ELR (cell line): ENCODE results near the gene APLF.
"Not testable (repeated sequence)": the region's sequence is repeated elsewhere in the genome, so short reads cannot be mapped to it uniquely, and the experiment has no call there.

Experiments used
- DNase-seq: peaks from one replicate; pipeline ENCODE4 v3.0.0-alpha.2; 2015; ENCODE audit warnings: low read depth

APLF gene

DNA sequence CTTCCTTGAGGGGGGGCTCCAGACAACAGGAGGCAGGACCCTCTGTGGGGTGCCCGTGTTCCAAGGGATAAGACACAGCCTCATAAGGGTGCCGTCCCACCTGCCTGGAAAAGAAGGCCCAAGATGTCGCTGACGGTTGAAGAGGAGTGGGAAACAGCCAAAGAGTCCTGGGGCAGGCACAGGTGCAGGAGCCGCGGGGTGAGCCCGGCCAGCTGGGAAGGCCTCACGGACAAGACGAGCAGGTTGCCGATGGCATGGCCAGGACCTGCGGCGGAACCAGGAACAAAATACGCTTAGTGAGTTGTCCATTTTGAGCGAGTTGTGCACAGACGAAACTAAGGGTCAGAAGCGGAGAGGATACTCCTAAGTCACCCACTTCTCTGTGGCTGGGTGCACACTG is 61.8 kb downstream of the APLF start:
- not testable (repeated sequence) for DNase-seq

DNA sequence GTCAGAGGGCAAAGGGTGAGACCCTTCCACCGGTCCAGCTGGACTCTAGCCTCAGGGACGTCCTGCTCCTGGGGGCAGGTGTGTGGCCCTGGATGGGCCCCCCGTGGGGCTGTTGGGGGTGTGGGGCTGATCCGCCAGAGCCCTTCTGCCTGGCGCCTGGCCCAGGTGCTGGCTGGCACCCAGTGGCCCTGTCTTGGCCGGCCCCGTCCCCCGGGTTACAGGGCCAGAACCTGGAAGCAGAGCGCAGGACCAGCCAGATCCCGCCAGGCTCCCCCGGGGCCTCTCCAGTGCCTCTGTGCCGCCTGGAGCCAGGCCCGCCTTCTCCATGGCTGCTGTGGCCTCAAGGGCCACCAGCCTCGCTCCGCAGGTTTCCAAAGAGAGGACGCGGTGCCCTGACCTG is 62.3 kb downstream of the APLF start:
- not testable (repeated sequence) for DNase-seq

- no peak for DNase-seq
Measured at GRCh38 chr2:68536000-68536399, 68.6 kb downstream of the APLF start.

DNA sequence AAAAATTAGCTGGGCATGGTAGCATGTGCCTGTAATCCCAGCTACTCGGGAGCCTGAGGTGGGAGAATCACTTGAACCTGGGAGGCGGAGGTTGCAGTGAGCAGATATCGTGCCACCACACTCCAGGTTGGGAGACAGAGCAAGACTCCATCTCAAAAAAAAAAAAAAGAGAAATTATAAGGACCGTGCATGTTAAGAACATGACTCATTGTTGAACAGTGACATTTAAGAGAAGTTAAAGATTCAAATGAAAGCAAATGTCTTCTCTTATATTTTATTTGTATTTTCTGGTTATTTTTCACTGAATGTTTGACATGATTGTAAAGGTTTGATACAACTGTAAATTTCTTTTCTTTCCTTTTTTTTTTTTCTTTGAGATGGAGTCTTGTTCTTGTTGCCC is 69.6 kb downstream of the APLF start:
- DNase-seq, result peak; percentile 6

DNA sequence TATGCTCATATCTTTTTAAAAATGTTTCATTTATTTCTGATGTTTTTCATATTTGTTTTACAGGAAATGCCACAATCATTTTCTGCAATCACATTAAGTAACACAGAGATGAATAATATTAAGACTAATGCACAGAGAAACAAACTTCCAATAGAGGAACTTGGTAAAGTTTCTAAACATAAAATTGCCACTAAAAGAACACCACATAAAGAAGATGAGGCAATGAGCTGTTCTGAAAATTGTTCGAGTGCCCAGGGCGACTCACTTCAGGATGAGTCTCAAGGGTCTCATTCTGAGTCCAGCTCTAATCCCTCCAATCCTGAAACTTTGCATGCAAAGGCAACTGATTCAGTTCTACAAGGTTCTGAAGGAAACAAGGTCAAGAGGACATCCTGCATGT is 70.4 kb downstream of the APLF start:
- peak; percentile 46 for DNase-seq

GRCh38 chr2:68544811-68545210 is 77.4 kb downstream of the APLF start:
- no peak for DNase-seq

GRCh38 chr2:68548396-68548795 is 81.0 kb downstream of the APLF start:
- DNase-seq, result peak; percentile 52

GRCh38 chr2:68553098-68553497 is 85.7 kb downstream of the APLF start:
- DNase-seq, result no peak

- DNase-seq, result not testable (repeated sequence)
Measured at GRCh38 chr2:68555425-68556206, 88.2 kb downstream of the APLF start.

DNA sequence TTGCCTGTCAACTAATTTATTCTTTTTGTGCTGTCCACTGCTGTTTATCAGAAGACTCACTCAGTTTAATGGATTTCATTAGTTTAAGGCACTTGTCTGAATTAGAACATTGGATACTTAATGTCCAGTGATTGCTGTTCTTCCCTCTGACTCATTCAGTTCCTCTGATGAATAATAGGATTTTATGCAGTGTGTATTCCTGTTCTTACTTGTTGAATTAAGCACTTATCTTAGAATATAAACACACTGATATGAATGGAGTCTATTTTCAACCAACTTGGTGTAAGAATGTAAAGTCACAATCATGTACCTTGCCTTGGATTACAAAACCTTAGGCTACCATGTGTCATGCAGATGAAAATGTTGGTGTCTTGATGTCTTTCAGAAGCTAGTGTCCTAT is 89.0 kb downstream of the APLF start:
- peak; percentile 10 for DNase-seq

- no peak for DNase-seq
Measured at GRCh38 chr2:68558576-68558975, 91.2 kb downstream of the APLF start.

GRCh38 chr2:68559692-68560091 is 92.3 kb downstream of the APLF start:
- no peak for DNase-seq

- DNase-seq, result no peak
Measured at GRCh38 chr2:68560545-68560944, 93.2 kb downstream of the APLF start.

GRCh38 chr2:68561372-68561771 is 94.0 kb downstream of the APLF start:
- DNase-seq, result peak; percentile 16

DNA sequence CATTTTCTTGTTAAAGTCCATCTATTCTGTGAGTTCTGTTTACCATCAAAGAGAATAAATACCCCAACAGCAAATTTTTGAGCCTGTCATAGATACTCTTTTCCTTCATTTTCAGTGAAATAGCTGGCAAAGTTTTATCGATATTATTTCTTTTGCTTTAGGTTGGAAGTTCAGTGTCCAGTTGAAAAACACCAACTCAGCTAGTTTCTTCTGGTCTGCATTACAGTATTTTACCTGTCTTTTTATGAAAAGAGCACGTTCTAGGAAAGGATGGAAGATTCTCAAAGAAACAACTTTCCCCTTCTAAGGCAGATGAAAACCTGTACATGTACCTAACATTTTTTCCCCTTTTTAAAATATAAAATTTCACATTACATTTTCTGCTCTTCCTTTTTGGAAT is 95.5 kb downstream of the APLF start:
- no peak for DNase-seq

DNA sequence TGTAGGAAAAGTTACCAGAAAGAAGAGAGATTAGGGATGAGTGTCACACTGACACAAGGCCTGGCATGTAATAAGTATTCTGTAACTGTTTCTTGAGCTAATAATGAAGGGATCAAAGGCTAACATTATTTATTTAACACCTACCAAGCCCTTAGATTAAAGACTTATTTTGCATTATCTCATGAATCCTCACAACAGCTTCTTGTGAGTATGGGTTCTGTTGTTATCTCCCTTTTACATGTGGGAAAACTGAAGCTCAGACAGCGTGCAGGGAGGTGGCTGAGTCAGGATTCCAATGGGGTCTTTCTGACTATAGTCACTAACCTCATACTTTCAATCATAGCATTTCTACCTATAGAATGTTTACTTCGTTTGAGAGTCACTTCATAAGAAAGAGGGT is 97.0 kb downstream of the APLF start:
- DNase-seq, result no peak

- DNase-seq, result no peak
Measured at GRCh38 chr2:68565273-68565672, 97.9 kb downstream of the APLF start.

DNA sequence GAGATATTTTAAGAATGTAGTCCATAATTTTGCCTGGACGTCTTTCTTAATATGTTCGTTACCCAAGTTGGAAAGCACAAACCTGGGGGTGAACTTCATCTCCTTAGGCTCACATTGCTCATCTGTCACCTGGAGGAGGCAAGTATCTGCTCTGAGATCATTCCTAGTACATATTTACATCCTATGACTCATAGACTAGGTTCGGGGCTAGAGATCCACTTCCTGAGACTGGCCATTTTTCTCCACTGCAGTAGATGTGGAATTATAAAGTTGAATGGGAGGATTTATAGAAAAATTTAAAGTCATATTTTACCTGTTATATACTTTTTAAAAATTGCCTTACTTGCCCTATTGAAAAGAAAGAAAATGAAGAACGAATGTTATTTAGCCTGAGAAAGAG is 98.5 kb downstream of the APLF start:
- DNase-seq, result peak; percentile 82

DNA sequence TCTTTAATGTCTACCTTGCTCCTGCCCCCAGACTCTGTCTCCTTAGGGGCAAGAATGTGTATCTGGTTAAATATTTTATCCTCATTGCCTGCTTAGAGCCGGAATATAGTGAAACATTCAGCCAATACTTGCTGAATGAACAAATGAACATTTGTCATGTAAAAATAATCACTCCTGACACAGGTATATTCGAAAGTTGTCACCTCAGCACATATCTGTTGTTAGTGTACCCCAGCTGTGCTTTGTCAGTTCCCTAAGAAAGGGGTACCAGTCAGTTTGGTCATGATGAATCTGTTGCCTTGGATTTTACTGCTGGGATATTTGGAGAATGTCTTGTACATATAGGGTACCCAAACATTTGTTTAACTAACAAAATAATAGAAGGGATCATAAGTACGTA is 99.0 kb downstream of the APLF start:
- DNase-seq, result no peak

DNA sequence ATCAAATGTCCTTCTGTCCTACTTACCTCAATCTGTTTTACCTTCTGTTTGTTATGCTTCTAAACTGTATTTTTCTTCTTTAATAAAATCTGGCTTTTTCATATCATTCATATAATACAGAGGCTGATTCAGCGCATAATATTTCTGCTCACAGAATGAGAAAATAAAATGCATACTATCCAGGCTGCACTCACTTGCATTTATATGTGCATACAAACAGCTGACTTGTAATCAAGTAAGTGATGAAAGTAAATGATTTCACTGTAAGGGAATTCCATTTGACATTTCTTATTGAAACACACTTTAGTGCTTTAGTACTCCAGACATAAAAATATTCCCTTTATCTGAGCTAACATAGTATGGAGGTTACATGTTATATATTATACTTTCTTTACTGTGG is 100.7 kb downstream of the APLF start:
- no peak for DNase-seq

DNA sequence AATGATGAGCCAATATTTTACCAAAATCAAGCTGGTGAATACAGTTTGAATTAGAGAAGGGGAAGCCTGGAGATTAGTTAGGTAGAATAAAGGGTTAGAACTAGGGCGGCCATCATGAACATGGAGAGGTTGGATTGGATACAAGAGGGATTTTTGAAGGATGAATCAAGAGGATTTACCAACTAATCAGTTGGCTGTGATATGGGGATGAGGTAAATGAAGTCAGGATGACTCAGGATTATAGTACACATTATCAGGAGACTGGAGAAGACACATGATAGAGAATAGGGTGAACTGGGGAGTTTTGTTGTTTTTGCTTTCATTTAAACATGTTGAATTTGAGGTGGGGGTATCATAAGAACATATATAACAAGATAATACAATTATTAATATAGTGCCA is 102.2 kb downstream of the APLF start:
- DNase-seq, result peak; percentile 63

DNA sequence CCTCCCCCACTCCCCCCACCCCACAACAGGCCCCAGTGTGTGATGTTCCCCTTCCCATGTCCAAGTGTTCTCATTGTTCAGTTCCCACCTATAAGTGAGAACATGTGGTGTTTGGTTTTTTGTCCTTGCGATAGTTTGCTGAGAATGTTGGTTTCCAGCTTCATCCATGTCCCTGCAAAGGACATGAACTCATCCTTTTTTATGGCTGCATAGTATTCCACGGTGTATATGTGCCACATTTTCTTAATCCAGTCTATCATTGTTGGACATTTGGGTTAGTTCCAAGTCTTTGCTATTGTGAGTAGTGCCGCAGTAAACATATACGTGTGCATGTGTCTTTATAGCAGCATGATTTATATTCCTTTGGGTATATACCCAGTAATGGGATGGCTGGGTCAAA is 103.0 kb downstream of the APLF start:
- not testable (repeated sequence) for DNase-seq

- no peak for DNase-seq
Measured at GRCh38 chr2:68574202-68574791, 106.9 kb downstream of the APLF start.

DNA sequence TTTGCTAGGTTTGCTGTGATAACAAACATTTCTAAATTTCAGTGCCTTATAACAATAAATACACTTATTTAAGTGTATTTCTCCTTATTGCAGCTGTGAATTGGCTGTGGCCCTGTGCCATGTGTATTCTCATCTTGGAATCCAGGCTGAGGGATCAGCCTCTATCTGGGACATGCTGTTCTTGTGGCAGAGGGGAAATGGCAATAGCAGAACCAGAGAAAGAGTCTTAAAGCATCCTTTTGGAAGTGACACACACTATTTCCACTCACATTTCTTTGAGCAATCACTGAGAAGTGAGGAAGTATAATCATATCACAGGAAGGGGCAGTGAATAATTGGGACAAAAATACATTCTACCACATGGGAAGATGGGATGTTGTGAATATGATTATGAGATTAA is 109.8 kb downstream of the APLF start:
- DNase-seq, result no peak
